ACHN (cell line): Measurements from ENCODE around the gene HIGD1B.
A peak's percentile ranks its signal among the peaks of the same experiment; 100 is the strongest.

Experiments used
- DNase-seq: peaks from one replicate; pipeline ENCODE4 v3.0.0-alpha.2; 2015
- in situ Hi-C: cut with HindIII; loops from 2 replicates; pipeline ENCODE4 v1.10.0; 2017; ENCODE audit warnings: low sequenced_read_pairs, low pct_ligation_motif_present, low pct_unique_long_range_greater_than_20kb

The HIGD1B gene

DNA sequence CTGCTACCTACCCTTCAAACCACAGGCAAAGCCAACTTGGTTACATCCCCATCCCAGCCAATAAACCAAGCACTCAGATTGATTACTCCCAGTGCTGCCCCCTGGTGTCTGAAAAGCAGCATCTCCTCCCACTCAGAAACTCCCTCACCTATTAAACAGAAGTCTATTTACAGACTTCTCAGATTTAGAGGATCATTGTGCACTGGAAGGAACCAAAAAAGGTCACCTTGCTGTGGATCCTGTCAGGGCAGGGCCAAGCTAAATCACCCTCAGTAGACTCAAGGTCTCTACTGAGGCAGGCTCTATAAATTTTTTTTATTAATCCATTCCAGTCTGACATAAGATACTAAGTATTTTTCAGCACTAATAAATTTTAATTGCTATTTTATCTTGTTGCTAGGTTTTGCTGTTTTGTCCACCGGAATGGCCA is 17.6 kb downstream of the HIGD1B start:
- peak; percentile 81 for DNase-seq
- in situ Hi-C loops = loop anchor here (25.0 kb wide), 1 partner anchor 103 kb away; the partner anchor contains the start of gene ADAM11

GRCh38 chr17:44865931-44866330 is 18.2 kb downstream of the HIGD1B start:
- in situ Hi-C loops = loop anchor here (25.0 kb wide), 1 partner anchor 104 kb away; the partner anchor contains the start of gene ADAM11
- DNase-seq = no peak

DNA sequence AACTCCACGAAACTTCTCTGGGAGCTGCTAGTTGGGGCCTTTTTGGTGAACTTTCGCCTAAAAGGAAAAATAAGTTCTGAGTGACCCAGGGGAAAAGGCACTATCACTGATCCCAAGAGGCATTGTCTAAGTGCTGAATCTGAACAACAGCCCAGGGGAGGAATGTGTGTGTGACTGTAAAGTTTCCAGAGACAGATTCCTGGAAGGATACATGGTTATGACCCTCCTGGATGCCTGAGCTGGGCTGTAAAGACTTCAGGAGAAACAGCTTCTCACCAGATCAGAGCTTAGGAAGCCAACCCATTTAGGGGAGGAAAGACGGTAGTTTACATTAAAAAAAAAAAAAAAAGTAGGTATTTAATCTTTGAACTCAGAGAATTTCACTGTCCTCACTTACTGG is 20.2 kb downstream of the HIGD1B start:
- no peak for DNase-seq
- in situ Hi-C loops = loop anchor here (25.0 kb wide), 1 partner anchor 106 kb away; the partner anchor contains the start of gene ADAM11

DNA sequence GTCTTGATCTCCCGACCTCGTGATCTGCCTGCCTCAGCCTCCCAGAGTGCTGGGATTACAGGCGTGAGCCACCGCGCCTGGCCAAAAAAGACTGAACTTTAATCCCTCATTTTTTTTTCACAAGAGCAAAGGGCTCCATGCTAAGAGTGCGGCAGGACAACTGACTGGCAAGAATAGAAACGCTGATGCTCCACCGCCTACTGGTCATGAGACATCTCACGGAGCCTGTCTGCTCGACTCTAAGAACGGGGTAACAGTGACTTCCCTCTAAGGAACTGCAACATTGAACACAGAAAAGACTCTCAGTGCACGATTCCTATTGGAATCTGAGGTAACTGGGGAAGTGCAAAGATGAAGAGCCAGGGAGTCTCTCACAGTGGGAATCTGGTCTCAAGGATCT is 23.9 kb downstream of the HIGD1B start:
- DNase-seq = no peak
- in situ Hi-C loops = loop anchor here (25.0 kb wide), 1 partner anchor 109 kb away; the partner anchor contains the start of gene ADAM11

DNA sequence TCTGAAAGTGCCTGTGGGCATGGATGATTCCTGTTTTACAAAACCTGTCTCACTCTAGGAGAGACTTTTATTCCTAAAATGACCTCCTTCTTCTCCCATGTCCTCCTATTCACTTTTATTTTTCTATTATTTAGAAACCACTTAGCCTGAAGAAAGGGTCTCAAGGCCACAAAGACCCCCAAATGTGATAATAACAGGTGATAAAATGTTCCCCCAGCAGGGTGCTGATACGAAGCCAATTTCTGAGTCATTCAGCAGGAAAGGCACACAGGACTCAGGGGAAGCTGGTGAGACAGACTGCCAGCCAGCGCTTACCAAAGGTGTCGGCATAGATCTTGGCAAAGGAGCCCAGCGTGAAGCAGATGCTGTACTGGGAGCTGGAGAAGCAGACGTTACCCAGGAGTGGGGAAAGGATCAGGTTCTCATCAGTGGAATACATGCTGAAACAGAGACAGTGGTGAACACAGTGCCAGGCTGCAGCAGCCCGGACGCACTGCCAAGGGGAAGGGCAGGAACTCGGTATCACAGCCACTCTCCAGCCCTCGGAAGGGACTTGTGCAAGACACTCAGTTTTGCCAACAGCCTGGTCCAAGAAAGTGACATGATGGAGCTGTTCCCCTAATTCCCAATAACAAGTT is 24.6 kb downstream of the HIGD1B start:
- no peak for DNase-seq
- in situ Hi-C loops = loop anchor here (25.0 kb wide), 1 partner anchor 110 kb away; the partner anchor contains the start of gene ADAM11

DNA sequence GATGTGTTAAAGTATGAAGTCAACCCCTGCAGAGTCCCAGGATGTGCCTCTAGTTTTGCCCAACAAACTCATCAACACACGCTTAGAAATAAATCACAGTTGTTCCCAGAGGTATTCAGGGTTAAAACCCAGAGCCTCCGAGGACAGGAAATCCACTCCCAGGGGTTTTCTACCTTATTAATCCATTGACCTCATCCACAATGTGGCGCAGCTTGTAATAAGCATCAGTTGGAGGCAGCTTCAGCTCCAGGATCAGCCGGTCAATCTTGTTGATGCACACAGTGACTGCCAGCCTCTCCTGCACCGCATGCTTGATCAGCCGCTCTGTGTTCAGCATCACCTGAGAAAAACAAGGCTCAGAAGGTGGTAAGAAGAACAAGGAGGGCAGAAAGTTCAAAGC is 28.1 kb downstream of the HIGD1B start:
- DNase-seq = no peak
- in situ Hi-C loops = no loop called here

GRCh38 chr17:44877121-44877520 is 29.4 kb downstream of the HIGD1B start:
- no peak for DNase-seq
- in situ Hi-C loops = no loop called here

DNA sequence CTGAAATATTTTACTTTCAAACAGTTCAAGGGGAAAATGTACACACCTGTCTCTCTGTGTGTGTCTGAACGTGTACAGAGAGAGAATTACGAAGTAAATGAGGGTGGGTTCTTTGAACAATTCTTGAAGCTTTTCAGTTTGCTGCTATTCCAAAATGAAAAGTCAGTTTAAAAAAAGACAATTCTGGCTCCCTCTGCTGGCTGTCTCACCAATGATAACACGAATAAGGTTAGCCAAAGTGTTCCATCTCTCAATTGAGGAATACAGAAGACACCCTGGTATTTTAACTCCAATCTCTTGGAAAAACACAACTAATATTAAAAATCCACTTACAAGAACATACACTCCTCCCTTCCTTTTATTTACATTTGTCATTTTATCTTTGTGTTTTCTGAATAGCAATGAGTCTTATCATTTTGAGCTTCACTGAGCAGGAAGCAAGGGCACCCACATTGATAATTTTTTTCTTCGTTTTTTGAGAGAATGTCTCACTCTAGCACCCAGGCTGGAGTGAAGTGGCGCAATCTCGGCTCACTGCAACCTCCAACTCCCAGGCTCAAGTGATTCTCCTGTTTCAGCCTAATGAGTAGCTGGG is 31.0 kb downstream of the HIGD1B start:
- DNase-seq = peak; percentile 51
- in situ Hi-C loops = no loop called here

GRCh38 chr17:44879376-44879775 is 31.7 kb downstream of the HIGD1B start:
- DNase-seq = no peak
- in situ Hi-C loops = no loop called here

GRCh38 chr17:44880062-44880461 is 32.4 kb downstream of the HIGD1B start:
- no peak for DNase-seq
- in situ Hi-C loops = no loop called here

- in situ Hi-C loops = no loop called here
- DNase-seq = no peak
These were observed 33.5 kb downstream of the HIGD1B start for GRCh38 chr17:44881145-44881544.

DNA sequence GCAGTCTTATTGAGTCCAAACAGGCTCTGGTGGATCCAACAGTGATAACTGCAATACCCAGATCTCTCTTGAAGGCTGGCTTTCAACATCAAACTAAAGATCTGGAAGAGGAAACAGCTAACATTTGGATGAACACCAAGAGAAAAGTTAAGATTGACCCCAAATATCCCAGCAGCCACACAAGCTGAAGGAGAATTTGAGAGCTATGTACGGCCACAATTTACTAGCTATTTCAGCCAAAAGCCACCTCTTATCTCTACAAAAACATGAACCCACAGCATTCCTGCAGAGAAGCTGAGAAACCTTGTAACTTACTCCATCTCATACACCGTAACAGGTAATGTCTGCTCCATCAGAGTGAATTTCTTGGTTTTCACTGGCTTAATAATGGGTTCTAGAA is 37.3 kb downstream of the HIGD1B start:
- DNase-seq = no peak
- in situ Hi-C loops = no loop called here

GRCh38 chr17:44887016-44887415 is 39.3 kb downstream of the HIGD1B start:
- DNase-seq = no peak
- in situ Hi-C loops = no loop called here

DNA sequence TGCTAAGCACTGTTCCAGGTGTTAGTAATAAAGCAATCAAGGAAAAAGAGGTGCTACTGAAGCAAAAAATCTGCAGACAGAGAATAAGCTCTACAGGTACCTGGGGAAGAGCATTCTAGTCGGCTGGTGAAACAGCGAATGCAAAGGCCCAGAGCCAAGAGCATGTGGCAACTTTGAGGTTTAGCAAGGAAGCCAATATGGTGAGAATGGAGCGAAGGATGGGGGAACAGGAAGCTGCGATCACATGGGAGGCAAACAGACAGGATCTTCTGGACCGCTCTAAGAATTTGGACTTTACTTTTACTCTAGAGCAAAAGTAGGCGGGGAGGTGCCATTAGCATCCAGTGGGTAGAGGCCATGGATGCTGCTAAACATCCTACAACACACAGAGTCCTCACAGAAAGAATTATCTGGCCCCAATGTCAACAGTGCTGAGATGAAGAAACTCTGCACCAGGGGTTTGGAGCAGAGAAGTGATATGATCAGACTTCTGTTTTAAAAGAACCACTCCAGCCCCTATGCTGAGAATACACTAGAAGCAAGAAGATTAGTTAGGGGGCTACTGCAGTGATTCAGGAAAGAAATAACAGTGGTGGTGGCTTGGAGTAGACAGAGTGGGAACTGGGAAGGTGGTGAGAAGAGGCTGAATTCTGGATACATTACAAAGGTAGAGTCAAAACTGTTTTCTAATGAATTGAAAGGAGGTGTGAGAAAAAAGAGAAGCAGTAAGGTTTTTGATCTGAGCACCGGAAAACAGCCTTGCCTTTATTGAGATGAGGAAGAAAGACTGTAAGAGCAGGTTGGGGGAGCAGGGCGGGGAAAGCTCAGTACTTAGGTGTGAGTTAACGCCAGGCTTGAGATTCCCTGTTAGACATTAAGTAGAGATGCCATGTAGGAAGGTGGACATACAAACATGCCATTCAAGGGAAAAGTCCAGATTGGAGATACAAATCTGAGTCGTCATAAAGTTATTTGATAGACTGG is 40.6 kb downstream of the HIGD1B start:
- in situ Hi-C loops = no loop called here
- no peak for DNase-seq

GRCh38 chr17:44889003-44889402 is 41.3 kb downstream of the HIGD1B start:
- in situ Hi-C loops = no loop called here
- no peak for DNase-seq

DNA sequence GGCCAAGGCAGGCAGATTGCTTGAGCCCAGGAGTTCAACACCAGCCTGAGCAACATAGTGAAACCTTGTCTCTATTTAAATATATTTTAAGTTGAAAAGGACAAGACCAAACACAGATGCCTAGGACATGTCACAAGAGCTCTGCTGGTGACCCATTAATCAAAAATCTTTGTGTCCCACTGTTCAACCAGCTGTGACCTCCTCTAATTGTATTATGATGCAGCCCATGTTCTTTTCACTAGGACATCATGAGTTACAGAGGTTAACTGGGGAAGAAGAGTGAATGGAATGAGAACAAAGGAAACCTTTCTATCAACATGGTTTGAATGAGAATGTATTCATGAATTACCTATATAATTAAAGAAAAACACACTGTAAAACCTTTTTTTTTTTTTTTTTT is 44.6 kb downstream of the HIGD1B start:
- in situ Hi-C loops = no loop called here
- no peak for DNase-seq

DNA sequence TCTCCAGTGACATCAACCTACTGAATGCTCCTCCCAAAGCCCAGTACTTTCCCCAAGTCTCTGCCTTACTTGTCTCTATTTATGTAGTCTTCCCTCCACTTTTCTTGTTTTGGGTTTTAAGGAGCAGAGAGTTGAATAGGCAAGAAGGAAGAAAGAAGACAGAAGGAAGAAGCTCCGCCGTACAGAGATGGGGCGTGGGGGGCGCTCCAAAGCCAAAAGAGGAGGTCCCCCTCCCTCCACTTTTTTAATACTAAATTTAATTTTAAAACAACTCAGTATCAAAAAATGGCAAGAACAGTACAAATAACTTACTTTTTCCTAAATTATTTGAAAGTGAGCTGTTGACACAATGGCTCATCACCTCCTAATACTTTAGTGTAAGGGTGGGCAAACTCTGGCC is 47.0 kb downstream of the HIGD1B start:
- DNase-seq = no peak
- in situ Hi-C loops = no loop called here

DNA sequence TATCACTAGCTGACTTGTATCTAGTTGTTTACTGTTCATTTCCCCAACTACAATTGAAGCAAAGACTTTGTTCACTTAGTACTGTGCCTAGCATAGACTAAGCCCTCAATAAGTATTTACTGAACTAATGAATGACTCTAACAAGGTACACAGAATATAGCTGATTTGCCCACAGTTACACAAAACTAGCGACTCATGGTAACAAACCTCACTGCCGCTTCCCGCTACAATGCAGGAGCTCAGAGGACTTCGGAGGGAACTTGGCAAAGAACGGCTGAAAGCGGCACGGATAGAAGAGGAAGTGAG is 51.0 kb downstream of the HIGD1B start:
- in situ Hi-C loops = no loop called here
- DNase-seq = peak; percentile 54

GRCh38 chr17:44899074-44899782 is 51.5 kb downstream of the HIGD1B start, which contains the start of gene EFTUD2:
Gene EFTUD2, minus strand, starts transcription at chr17:44899445. Its CDS starts 4,924 bp downstream, at chr17:44894521.
- peak; percentile 90 for DNase-seq
- in situ Hi-C loops = no loop called here
